ENCODE measurements around the gene PLCD4. TPM values are rescaled to one million over a fixed set of nuclear protein-coding genes. Genes with fewer than 3 reads are reported as not detected.
A peak's percentile ranks its signal among the peaks of the same experiment; 100 is the strongest.

Gene PLCD4
- total RNA-seq, 1 donor from 2014 or later, result 1.7 TPM

DNA sequence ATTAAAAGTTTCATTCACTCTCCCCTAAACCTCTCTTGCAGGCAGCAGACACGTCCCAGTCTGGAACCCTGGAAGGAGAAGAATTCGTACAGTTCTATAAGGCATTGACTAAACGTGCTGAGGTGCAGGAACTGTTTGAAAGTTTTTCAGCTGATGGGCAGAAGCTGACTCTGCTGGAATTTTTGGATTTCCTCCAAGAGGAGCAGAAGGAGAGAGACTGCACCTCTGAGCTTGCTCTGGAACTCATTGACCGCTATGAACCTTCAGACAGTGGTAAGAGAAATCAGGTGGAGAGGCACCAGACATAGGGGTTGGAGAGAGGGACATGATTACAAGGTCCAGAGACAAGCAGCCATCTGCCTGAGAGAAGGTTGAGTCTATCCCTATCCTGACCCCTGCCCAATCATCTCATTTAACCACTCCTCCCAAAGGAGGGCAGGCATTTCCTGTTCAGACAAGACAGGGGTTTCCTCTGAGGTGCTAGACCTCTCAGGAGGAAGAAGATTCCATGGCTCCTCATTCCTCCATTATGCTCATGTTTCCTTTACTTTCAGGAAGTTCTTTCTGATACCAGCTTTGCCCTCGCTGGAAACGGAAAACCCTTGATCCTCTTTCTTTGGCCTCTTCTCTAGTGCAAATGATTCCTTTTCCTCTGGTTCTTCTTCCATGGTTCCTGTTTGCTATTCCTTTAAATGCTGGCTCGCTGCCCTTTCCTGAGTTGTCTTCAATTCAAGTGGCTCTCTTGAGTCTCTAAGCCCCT lies 15.1 kb downstream of the PLCD4 start:
- peak; percentile 37 for DNase-seq

DNA sequence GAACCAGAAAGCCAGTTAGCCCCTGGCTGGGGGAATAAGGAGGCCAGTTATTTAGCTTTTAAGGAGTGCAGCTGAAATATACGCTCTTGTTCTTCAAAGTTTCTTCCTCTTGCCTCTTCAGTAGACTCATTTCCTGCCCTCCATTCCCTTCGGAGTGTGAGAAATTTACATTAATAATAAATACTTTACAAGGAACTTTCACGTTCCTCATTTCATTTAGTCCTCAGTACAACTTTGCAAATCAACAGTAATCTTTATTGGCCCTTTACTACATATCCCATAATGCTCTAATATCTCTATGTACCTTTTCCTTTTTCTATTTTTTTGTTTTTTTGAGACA lies 15.6 kb downstream of the PLCD4 start:
- DNase-seq, result peak; percentile 27

DNA sequence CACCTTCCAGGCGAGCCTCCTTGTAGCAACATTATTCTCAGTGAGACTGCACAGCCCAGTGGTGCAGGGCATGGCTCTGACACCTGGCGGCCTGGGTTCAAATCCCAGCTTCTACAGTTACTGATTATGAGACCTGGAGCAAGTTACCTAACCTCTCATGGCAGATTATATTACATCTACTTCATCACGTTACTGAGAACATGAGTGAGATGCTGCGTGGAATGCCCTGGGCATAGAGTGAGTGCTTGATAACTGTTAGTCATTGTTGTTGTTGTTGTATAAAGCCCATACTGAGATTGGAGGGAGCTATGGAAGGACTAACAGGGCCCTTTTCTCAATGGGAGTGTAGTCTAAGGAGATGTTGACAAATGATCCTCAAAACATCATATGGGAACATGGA lies 18.7 kb downstream of the PLCD4 start:
- no peak for DNase-seq

DNA sequence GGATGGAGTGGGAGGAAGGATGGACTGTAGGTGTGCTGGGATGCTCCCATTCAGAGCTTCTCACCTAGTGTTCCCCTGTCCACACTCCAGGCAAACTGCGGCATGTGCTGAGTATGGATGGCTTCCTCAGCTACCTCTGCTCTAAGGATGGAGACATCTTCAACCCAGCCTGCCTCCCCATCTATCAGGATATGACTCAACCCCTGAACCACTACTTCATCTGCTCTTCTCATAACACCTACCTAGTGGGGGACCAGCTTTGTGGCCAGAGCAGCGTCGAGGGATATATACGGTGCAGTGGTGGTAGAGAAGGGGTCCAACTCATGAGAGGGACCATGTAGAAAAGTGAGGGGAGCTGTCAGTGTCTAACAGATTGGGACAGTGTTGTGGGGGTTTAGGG lies 20.2 kb downstream of the PLCD4 start:
- DNase-seq, result no peak

DNA sequence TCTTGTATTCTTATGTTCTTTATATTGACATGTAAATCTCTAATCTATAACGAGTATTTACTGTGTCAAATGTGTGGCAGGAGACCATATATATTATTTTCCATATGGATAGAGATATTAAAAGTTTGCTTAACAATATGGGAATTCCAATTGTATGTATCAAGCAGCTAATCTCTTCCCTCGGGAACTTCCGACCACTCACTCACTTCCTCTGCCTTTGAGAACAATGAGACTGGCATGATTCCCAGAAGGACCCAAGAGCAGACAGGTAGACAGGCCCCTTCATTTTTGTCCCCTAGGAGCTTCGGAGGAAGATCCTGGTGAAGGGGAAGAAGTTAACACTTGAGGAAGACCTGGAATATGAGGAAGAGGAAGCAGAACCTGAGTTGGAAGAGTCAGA lies 24.1 kb downstream of the PLCD4 start:
- peak; percentile 97 for DNase-seq

DNA sequence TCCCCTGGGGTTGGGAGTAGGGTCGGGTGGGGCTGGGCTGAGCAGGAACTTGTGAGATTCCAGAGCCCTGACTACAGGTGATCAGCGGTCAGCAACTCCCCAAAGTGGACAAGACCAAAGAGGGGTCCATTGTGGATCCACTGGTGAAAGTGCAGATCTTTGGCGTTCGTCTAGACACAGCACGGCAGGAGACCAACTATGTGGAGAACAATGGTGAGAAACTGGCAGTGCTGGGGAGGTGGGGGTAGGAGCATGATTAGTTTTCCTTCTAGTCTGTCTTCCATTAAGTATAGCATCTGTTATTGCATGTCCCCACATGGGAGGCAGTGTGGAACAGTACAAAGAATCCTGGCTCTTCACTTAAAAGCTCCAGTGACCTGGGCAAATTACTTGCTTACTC lies 28.0 kb downstream of the PLCD4 start:
- DNase-seq, result no peak

DNA sequence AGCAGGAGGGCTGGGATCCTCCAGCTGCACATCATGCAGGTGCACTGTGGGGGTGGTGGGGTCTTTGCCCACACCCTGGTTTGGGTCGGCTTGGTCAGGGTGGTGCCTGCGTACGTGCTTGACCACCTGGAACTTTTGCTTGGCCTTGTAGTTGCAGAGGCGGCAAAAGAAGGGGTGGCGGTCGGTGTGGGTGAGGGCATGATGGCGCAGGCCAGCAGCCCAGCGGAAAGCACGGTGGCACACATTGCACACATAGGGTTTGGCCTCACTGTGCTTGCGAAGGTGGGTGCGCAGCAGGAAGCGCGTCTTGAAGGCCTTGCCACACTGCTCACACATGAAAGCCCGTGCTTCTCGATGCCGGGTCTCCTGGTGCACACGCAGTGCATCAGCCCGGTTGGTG lies 30.7 kb downstream of the PLCD4 start:
- DNase-seq, result no peak

DNA sequence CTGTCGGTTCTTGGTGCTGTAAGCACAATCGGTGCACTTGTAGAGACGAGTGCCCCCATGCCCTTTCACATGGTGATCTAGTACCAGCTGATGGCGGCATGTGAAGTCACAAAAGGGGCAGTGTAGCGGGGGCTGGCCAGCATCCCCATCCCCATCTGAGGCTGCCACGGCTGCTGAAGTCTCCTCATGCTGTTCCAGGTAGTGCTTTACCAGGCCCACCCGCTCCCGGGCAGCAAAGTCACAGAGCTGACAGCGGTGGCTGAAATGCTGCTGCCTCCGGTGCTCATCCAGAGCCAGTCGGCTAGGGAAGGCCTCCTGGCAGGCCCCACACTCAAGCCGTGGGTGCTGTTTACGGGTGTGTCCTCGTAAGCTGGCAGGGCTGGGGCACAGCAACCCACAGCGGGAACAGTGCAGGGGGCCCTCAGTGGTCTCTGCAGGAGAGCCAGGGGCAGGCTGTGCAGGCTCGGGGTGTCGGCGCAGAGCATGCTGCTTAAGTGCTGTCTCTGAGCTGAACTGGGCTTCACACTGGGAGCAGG lies 34.5 kb downstream of the PLCD4 start:
- DNase-seq, result no peak

DNA sequence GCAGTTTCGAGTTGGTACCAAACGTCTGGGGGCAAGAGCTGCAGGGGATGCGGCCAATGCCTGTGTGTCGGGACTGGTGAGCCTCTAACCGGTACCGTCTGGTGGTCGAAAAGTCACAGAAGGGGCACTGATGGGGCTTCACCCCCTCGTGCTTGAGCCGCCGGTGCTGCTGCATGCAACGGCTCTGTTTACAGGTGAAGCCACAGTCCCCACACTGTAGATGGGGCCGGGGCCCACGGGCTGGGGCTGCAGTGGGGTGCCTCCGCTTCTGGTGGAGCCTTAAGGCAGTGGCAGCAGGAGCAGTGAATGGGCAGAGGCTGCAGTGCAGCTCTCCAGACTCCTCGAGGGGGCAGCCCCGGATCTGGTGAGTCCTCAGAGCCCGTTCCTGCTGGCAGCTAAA lies 35.1 kb downstream of the PLCD4 start:
- no peak for DNase-seq

DNA sequence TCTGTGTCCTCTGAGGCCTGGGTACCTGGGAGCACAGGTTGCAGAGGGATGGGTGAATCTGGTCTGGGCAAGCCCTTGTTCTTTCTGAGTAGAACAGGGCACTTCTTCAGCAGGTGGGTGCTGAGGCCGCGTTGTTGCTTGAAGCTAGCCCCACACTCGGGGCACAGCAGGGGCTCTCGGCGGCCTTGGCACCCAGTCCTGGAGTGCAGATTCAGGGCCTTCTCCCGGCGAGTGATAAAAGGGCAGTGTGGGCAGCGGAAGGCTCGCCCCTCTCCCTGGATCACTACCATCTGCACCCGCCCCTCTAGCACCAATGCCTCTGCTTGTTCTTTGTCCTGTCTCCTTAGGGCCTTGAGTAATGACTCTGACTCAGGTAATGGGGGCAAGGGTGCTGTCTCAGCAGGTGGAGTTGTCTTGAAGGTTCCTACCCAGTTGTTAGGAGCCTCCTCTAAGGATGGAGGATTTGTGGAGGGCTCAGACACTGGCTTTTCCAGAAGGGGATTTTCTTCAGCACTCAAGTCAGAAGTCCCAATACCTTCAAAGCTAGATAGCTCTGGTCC lies 36.1 kb downstream of the PLCD4 start:
- DNase-seq, result no peak

DNA sequence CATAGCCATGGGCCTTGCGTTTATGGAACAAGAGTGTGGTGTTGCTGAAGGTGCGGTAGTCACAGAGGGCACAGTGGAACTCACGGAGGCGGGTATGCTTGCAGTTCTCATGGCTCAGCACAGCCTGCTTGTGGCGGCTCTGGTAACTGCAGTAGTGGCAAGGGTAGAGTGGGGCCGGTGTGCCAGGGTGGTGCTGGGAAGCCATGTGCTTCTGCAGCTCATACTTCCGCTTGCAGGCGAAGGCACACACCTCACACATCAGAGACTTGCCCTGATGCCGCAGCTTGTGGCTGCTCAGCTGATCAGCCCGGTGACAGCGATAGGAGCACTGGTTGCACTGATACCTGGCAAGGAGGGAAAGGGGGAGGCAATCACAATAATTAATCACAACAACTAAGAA lies 37.0 kb downstream of the PLCD4 start:
- no peak for DNase-seq

DNA sequence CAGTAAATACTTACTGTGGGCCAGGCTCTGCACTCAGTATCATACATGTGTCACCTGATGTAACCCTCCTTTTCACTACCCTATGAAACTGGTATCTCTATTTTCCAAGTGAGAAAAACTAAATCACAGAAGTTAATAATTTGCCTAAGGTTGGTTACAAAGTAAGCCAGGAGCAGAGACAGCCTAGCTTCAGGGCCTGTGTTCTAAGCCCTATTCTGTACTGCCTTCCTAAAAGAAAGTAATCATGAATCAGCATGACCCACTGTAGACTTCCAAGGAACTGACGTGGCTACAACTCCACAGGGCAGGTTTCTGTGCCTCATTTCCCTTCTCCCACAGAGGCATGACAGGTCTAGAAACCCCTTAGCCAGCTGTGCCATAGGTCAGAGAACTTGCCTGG lies 37.4 kb downstream of the PLCD4 start:
- peak; percentile 73 for DNase-seq

DNA sequence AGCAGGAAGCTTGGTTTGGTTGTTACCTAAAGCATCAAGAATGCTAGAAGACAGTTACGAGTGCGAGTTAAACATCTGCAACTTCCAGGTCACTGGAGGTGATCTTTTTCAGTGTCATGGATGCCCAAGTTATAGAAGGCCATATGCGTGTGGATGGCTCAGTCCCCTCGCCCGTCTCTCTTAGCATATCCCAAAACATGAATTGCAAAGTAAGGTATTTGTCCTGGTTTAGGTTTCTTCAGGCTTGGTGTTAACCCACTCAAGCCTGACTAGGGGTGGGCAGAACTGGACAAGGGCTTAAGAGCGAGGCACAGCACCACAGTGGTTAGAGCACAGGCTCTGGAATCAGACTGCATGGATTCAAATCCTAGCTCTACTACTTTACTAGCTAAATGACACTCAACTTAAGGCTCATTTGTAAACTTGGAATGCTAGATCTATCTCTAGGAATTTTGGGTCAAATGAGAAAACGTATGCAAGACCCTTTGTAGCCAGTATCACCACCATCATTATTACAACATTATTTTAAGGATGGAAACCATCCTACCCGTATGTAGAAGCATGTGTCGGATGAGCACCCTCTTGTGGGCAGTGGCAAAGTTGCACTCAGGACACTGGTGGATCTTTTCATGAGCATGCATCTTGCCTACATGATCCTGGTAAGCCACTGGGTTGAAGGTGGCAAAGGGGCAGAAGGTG lies 40.5 kb downstream of the PLCD4 start:
- peak; percentile 89 for DNase-seq

DNA sequence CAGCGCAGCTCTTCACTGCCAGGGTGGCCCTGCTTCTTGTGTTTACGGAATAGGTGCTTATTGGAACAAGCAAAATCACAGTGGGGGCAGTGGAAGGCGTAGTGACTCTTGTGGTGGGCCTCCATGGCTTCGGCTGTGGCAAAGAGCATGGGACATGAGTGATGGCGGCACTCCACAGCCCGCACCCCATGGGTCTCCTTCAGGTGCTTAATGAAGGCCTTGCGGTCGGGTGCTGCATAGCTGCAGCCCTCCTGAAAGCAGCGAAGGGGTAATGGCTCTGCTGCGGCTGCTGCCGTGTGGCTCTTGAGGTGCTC lies 41.0 kb downstream of the PLCD4 start:
- no peak for DNase-seq

DNA sequence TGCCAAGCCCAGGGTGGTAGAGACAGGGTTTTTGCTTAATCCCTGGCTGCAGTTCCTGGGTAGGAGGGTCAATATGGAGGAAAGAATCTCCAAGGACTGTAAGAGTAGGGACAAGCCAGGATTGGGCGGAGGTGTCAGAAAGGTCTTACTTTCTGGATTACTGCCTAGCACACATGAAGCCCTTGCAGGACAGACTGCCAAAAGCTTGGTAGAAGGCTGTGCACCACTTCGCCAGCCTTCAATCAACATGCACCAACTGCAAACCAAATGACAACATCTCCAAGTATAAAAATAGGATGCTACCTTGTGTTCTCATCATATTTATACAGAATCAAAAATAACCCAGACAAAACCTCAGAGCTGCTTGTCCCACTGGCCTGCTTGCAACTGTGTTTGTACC lies 48.1 kb downstream of the PLCD4 start:
- DNase-seq, result no peak

DNA sequence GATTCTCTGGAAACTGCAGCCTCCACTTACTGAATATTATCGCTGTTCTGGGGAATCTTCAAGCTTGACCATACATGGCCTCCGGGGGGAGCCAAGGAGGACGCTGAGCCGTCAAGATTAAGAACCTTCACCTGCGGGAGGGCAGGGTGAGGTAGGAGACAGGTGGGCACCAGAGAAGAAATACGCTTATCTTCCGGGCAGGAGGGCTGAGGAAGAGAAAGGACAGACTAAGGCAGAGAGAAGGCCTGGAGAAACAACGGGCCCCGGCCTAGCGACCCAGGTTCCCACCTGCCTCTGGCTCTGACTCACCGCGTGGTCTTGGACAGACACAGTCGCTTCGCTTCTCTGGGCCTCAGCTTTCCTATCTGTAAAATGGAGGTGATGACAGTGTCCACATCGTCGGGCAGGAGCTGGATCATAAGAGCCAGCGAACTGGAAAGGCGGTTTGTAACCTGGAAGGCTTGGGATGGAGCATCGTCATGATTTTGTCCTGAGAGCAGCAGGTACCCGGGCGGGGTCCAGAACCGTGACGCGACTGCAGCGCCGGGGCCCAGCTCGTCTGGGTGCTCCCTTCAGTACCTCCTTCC lies 51.1 kb downstream of the PLCD4 start:
- peak; percentile 73 for DNase-seq

DNA sequence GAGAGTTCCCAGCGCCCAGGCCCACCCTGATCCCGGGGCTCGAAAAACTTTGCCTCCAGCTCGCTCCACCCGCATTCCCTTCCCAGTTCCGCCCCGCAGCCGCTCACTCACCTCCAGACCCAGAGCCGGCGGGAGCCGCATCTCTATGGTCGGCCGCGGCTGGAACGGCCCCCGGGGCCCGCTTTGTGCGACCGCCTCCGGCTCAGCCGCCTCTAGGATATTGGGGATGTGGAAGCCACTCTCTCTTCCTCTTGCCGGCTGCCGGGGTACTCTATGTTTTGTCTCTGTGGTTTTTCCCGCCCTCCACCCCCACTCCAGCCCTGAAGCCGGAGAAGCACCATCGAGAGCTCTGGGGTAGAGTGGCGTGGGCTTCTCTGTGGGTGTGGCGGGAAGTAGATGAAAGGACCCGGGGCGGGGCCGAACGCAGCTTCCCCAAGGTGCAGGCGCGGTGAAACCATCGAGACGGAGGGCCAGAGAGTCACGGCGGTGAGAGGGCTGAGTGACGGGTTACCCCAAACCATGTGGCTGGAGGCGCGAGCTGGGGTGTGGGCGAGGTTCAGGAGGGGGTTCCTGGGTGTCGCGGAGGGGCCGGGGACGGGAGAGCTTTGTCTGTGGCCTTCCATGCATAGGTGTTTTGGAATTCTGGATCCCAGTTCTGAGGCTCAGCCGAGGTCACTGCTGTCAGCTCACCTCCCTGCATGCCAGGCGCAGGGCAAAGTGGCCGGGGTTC lies 51.7 kb downstream of the PLCD4 start, which contains the start of the genes BCS1L and ZNF142:
Gene BCS1L, plus strand, starts transcription at position 426 of the 730 bp plus-strand sequence. CDS start 1,305 bp downstream, outside the sequence.
Gene ZNF142, minus strand, starts transcription at position 366 of the 730 bp plus-strand sequence. CDS start 3,194 bp downstream, outside the sequence.
- DNase-seq, result peak; percentile 90

DNA sequence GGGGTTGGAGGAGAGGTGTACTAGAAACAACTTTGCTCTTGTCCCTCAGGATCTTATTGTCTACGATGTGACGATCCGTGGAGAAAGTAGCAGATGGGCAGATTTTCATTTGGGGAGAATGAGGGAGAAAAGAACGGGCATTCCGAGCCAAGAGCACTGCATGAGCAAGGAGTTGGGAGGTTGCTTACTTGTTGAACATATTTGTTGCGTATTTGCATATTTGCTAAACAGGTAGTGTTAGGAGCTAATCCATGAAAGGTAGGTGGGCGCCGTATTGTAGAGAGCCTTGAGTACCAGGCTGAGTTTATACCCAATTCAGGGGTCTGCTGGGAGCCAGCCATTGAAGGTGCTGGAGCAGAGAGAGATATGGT lies 52.3 kb downstream of the PLCD4 start:
- no peak for DNase-seq

DNA sequence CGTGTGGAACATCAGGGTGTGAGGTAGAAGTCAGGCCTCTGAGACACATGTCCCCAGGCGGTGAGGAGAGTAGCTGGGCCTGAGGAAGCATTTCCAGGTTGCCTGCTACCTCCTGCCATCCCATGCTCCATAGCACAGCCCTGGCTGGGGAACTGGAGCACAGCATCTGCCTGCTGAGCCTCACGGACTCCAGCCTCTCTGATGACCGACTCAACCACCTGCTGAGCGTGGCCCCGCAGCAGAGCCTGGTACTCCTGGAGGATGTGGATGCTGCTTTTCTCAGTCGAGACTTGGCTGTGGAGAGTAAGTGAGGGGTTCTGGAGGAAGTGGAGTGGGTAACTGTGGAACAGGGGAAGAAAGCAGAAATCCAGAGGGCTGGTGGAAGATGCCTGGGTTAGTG lies 54.7 kb downstream of the PLCD4 start:
- DNase-seq, result no peak

DNA sequence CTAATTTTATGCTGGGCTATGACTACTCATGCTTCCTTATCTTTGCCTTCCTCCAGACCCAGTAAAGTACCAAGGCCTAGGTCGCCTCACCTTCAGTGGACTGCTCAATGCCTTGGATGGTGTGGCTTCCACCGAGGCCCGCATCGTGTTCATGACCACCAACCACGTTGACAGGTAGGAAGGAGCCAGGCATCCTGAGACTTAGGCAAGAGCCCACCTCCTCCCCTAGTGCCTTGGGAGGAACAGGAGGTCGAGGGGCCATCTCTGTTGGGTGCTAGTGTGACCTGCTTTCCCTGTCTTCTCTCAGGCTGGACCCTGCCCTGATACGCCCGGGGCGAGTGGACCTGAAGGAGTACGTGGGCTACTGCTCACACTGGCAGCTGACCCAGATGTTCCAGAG lies 55.1 kb downstream of the PLCD4 start:
- no peak for DNase-seq

DNA sequence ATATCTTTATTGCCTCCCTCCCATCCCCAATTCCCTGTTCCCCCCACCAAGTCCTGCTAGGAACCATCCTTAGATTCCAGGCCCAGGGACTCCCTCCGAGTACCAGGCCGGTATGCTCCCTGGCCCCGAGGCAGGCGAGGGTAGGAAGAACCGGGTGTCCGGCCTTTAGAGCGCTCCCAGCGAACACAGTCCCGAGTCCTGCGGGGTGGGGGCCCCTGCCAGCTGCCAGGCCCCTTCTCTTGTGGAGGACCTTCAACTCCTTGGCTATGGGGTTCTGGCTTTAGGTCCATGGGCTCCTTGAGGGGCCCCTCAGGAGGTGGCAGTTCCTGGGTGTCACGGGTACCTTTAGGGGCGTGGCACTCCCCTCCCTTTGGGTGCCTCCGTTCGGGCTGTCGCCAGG lies 56.2 kb downstream of the PLCD4 start:
- no peak for DNase-seq

DNA sequence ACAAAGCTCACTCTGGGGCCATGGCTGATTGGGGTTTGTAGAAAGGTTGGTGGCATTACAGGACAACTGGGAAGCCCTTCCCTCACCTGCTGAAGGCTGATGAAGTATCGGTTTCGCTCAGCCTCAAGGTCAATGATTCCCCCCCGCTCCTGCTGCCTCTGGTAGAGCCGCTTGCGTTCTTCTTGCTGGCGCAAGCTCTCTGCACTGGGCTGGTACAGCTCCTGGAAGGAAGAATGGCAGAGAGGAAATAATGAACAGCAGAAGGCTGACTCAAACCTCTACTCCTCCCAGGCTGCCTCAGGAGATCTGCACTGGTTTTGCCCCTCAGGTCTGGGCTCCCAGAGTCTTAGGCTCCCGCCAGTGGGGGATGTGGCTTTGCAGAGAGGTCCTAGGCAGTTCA lies 57.0 kb downstream of the PLCD4 start:
- DNase-seq, result no peak

DNA sequence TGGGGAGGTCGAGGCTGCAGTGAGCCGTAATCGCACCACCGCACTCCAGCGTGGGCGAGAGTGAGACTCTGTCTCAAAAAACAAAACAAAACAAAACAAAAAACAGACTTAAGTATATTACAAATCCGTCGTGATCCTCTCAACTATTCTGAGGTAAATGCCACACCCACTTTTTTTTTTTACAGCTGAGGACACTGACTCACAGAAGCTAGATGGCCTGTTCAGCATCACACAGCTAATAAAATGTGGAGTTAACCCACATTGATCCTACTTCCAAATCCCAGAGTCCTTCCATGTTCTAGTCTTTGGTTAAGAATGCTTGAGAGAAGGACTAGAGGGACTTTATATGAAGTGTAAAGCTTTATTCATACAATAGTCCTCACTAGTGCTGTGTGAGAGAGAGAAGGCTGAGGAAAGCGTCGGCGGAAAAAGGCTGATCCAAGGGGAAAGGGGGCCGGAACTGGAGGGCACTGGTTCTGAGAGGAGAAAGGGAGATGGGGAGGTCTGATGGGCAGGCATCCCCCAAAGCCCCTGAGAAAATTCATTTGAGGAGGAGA lies 63.5 kb downstream of the PLCD4 start:
- DNase-seq, result peak; percentile 15
